ENCODE measurements around the gene TSHZ1.

GRCh38 chr18:75216212-75216910 is 5.8 kb downstream of the TSHZ1 start:
- TF ChIP-seq MAX (IDR thresholded peaks at IDR 0.05; ENCODE audit: low read depth, low read length) (no peak), CTCF (IDR thresholded peaks at IDR 0.05; ENCODE audit: low read depth, low read length) (no peak), POLR2A (IDR thresholded peaks at IDR 0.05; ENCODE audit: extremely low read depth, insufficient read length) (no peak), MYC (IDR thresholded peaks at IDR 0.05; ENCODE audit: low read depth, low read length) (no peak)
